K562 (cell line): Measurements from ENCODE around the gene CSF1R. TPM values are rescaled to one million over a fixed set of nuclear protein-coding genes. Genes with fewer than 3 reads are reported as not detected.

Experiments
- BMI1 ChIP-seq: fragments of 150-350 bp; IDR thresholded peaks from 2 replicates; pipeline ENCODE4 v1.6.1; 2014; ENCODE audit warnings: low read length
- CUX1 ChIP-seq: fragments of 200-800 bp; sonication (Bioruptor generic); IDR thresholded peaks from 2 replicates; pipeline ENCODE4 v1.6.1; 2016; ENCODE audit warnings: missing genetic modification characterization, missing compliant biosample characterization
- KDM1A ChIP-seq, 2 experiments: fragments of 450-650 bp; IDR thresholded peaks; 2 replicates each; pipeline ENCODE4 v1.6.1; 2016; ENCODE audit warnings: mild to moderate bottlenecking in 2 of 2
- MTA3 ChIP-seq: fragments of 450-650 bp; formaldehyde crosslinking; IDR thresholded peaks from 2 replicates; pipeline ENCODE4 v1.6.1; 2017; ENCODE audit warnings: mild to moderate bottlenecking, borderline replicate concordance
- NCOA1 ChIP-seq: fragments of 450-650 bp; IDR thresholded peaks from 2 replicates; pipeline ENCODE4 v1.6.1; 2016; ENCODE audit warnings: low read depth
- PREB ChIP-seq: sonication (generic); formaldehyde crosslinking; IDR thresholded peaks from 2 replicates; pipeline ENCODE4 v1.8.1; 2023; ENCODE audit warnings: mild to moderate bottlenecking, missing genetic modification reagents
- PTBP1 ChIP-seq: fragments of 200-400 bp; formaldehyde crosslinking; IDR thresholded peaks from 2 replicates; pipeline ENCODE4 v1.6.1; 2017; ENCODE audit warnings: low read depth, low read length
- SLC30A9 ChIP-seq: fragments of 250-450 bp; sonication (Bioruptor Pico); IDR thresholded peaks from 2 replicates; pipeline ENCODE4 v1.8.0; 2022; ENCODE audit warnings: mild to moderate bottlenecking, moderate library complexity
- SMAD4 ChIP-seq: fragments of 250-450 bp; sonication (Bioruptor Pico); conservative IDR thresholded peaks from 2 replicates; pipeline ENCODE4 v1.8.0; 2021; ENCODE audit warnings: inconsistent platforms, mild to moderate bottlenecking, moderate library complexity
- TARDBP ChIP-seq: fragments of 450-650 bp; IDR thresholded peaks from 2 replicates; pipeline ENCODE4 v1.6.1; 2016
- ZBTB5 ChIP-seq: fragments of 450-650 bp; IDR thresholded peaks from 2 replicates; pipeline ENCODE4 v1.6.1; 2017; ENCODE audit warnings: antibody characterized with exemption
- ZNF197 ChIP-seq: fragments of 200-800 bp; sonication (Bioruptor generic); IDR thresholded peaks from 2 replicates; pipeline ENCODE4 v1.6.1; 2016; ENCODE audit warnings: low read depth, missing genetic modification characterization, missing compliant biosample characterization
- ZNF354B ChIP-seq: fragments of 250-450 bp; sonication (Bioruptor Pico); IDR thresholded peaks from 2 replicates; pipeline ENCODE4 v1.4.0; 2020
- ZNF764 ChIP-seq: fragments of 250-450 bp; sonication (Bioruptor Pico); IDR thresholded peaks from 2 replicates; pipeline ENCODE4 v1.4.0; 2020; ENCODE audit warnings: low read depth, mild to moderate bottlenecking, moderate library complexity
- polyA plus RNA-seq, 8 experiments: library from polyadenylated mRNA; depleted of rRNA in 4 of 8; stranded (reverse) in 5 of 8; unstranded in 3 of 8; fragments of >200 nt; fragmentation: Nextera tagmentation in 2 of 8; fragmentation: Illumina TruSeq in 1 of 8; extraction: Ambion mirVana in 2 of 8; extraction: Trizol in 1 of 8; gene quantifications; 2 replicates each; pipeline versions ENCODE4 v1.2.1 to v1.2.3, GENCODE V29; 2011 to 2014; ENCODE audit warnings: inconsistent platforms in 1 of 8, missing spikeins in 1 of 8
- total RNA-seq, 7 experiments: library from RNA; depleted of rRNA in 6 of 7; stranded (reverse); fragments of >200 nt in 6 of 7; fragmentation: Illumina TruSeq in 2 of 7; extraction: Trizol in 2 of 7; gene quantifications; 2 replicates each; pipeline versions ENCODE4 v1.2.1 to v1.2.3, GENCODE V29; 2011 to 2021; ENCODE audit warnings: low replicate concordance in 1 of 7
- TF ChIP-seq, protein P1 (sequence below): IDR thresholded peaks from 2 replicates; pipeline ENCODE4 v1.6.1; 2014; ENCODE audit warnings: antibody characterized with exemption
- TF ChIP-seq, protein P2 (sequence below): fragments of 250-450 bp; sonication (Bioruptor Pico); IDR thresholded peaks from 2 replicates; pipeline ENCODE4 v1.4.0; 2020; ENCODE audit warnings: borderline replicate concordance
- TF ChIP-seq, protein P3 (sequence below): sonication (generic); formaldehyde crosslinking; IDR thresholded peaks from 2 replicates; pipeline ENCODE4 v1.8.1; 2023; ENCODE audit warnings: mild to moderate bottlenecking, missing genetic modification reagents

CSF1R gene
- total and polyA plus RNA-seq, 9 of the 15 experiments (the other 6 are each of a cell fraction or from before 2014, with no cell fraction given) = 0.03 to 0.64 (median 0.20) TPM; not detected in 6

DNA sequence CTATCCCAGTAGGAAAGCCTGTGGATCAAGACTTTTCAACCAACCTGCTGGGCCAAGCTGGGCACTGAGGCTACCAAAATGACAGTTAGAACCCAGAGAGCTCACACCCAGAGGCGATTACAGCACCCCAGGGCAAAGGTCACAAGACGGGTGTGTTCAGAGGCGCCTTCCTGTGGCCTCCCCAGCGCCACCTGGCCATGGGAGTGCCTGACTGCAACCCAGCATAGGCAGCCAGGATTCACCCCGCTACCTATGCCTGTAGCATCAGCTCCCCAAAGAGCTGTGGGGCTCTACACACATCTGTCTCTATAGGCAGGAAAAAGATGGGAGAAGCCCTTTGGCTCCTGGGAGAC, 35.8 kb upstream of the CSF1R start (continued):
- TF ChIP-seq, protein P1, sequence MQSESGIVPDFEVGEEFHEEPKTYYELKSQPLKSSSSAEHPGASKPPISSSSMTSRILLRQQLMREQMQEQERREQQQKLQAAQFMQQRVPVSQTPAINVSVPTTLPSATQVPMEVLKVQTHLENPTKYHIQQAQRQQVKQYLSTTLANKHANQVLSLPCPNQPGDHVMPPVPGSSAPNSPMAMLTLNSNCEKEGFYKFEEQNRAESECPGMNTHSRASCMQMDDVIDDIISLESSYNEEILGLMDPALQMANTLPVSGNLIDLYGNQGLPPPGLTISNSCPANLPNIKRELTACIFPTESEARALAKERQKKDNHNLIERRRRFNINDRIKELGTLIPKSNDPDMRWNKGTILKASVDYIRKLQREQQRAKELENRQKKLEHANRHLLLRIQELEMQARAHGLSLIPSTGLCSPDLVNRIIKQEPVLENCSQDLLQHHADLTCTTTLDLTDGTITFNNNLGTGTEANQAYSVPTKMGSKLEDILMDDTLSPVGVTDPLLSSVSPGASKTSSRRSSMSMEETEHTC = no peak
- TF ChIP-seq MTA3 = 0 out of 2 replicates have a peak, but pooled peaks have one; percentile 38
- no peak for TF ChIP-seq NCOA1
- TF ChIP-seq SLC30A9 = no peak
- no peak for TF ChIP-seq TARDBP
- no peak for TF ChIP-seq ZNF197 (CRISPR knock-in tag)
- TF ChIP-seq ZNF354B = no peak
- peak; percentile 52; the same call in 1 of the 2 replicates for TF ChIP-seq SMAD4
- no peak for TF ChIP-seq PTBP1
- no peak for TF ChIP-seq CUX1 (CRISPR knock-in tag)
- TF ChIP-seq, protein P2, sequence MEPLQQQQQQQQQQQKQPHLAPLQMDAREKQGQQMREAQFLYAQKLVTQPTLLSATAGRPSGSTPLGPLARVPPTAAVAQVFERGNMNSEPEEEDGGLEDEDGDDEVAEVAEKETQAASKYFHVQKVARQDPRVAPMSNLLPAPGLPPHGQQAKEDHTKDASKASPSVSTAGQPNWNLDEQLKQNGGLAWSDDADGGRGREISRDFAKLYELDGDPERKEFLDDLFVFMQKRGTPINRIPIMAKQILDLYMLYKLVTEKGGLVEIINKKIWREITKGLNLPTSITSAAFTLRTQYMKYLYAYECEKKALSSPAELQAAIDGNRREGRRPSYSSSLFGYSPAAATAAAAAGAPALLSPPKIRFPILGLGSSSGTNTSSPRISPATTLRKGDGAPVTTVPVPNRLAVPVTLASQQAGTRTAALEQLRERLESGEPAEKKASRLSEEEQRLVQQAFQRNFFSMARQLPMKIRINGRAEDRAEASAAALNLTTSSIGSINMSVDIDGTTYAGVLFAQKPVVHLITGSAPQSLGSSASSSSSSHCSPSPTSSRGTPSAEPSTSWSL (CRISPR knock-in tag) = no peak
- peak; percentile 96 for TF ChIP-seq ZNF764 (CRISPR knock-in tag)
- no peak for TF ChIP-seq PREB (CRISPR knock-in tag)
- TF ChIP-seq ZBTB5 = no peak
- TF ChIP-seq, protein P3, sequence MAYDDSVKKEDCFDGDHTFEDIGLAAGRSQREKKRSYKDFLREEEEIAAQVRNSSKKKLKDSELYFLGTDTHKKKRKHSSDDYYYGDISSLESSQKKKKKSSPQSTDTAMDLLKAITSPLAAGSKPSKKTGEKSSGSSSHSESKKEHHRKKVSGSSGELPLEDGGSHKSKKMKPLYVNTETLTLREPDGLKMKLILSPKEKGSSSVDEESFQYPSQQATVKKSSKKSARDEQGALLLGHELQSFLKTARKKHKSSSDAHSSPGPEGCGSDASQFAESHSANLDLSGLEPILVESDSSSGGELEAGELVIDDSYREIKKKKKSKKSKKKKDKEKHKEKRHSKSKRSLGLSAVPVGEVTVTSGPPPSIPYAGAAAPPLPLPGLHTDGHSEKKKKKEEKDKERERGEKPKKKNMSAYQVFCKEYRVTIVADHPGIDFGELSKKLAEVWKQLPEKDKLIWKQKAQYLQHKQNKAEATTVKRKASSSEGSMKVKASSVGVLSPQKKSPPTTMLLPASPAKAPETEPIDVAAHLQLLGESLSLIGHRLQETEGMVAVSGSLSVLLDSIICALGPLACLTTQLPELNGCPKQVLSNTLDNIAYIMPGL (CRISPR knock-in tag) = no peak
- no peak for TF ChIP-seq BMI1
- TF ChIP-seq KDM1A (IDR thresholded peaks at IDR 0.05) = no peak
